Adrenal gland (tissue), 12 donors: ENCODE data around the gene FGF19. TPM values are rescaled to one million over a fixed set of nuclear protein-coding genes. Genes with fewer than 3 reads are reported as not detected.
"Not testable (repeated sequence)": the region's sequence is repeated elsewhere in the genome, so short reads cannot be mapped to it uniquely, and the experiment has no call there.

Source experiments
- DNase-seq, 7 donors: peaks; one replicate each; pipeline ENCODE4 v3.0.0-alpha.2; 2019 to 2020
- H3K27ac ChIP-seq, 5 donors: fragments of 200-600 bp; sonication (generic) in 4 of 5; 1 replicate in 3 of 5; 2 replicates in 2 of 5; pipeline versions ENCODE4 v1.5.1 to v1.8.0; 2016 to 2020; ENCODE audit warnings: mild to moderate bottlenecking in 1 of 5
- H3K27me3 ChIP-seq: fragments of 200-600 bp; 2 replicates; pipeline ENCODE4 v1.8.0; 2021
- H3K36me3 ChIP-seq, 2 donors: fragments of 200-600 bp; replicated peaks in 1 of 2; 1 replicate in 1 of 2; 2 replicates in 1 of 2; pipeline versions ENCODE4 v1.5.1 to v1.8.0; 2018 to 2022
- H3K4me1 ChIP-seq, 2 donors: fragments of 200-600 bp; replicated peaks in 1 of 2; 1 replicate in 1 of 2; 2 replicates in 1 of 2; pipeline versions ENCODE4 v1.5.1 to v1.8.0; 2018 to 2021
- H3K4me3 ChIP-seq, 4 donors: fragments of 200-600 bp; sonication (generic) in 3 of 4; one replicate each; pipeline ENCODE4 v1.5.1; 2016 to 2018
- H3K9me3 ChIP-seq, 3 donors: fragments of 200-600 bp; sonication (generic) in 1 of 3; replicated peaks in 1 of 3; 1 replicate in 2 of 3; 2 replicates in 1 of 3; pipeline versions ENCODE4 v1.5.1 to v1.8.0; 2016 to 2021
- POLR2A ChIP-seq, 2 donors: fragments of 450-650 bp; IDR thresholded peaks; one replicate each; pipeline ENCODE4 v1.6.1; 2017; ENCODE audit warnings: antibody characterized with exemption in 2 of 2, mild to moderate bottlenecking in 2 of 2, moderate library complexity in 1 of 2
- WGBS, 4 donors: extraction: QIAGEN DNeasy Blood & Tissue Kit in 2 of 4; methylation state at CpG; one replicate each; pipeline versions ENCODE4 v1.1.5 to v1.1.7; 2013 to 2017; 5-methylcytosine and 5-hydroxymethylcytosine counted together
- intact Hi-C, 2 donors: fragments of 100-400 bp; cut with DNase I; formaldehyde crosslinking; loops; one replicate each; pipeline versions ENCODE4 v1.14.1 to v1.15.0; 2022 to 2023
- polyA plus RNA-seq, 3 donors: library from polyadenylated mRNA; stranded (reverse); fragments of 200-250 nt in 2 of 3; fragments of 350-450 nt in 1 of 3; fragmentation: Illumina TruSeq in 1 of 3; extraction: RNeasy Lipid Tissue Mini Kit (QIAGEN cat#74804) in 1 of 3; gene quantifications; one replicate each; pipeline ENCODE4 v1.2.3, GENCODE V29; 2013 to 2014
- total RNA-seq, 9 donors: library from RNA; depleted of rRNA in 4 of 9; stranded (reverse); fragments of >200 nt in 4 of 9; fragments of 120-200 nt in 1 of 9; fragmentation: NEBNext Ultra II Directional in 1 of 9; extraction: Animal tissue kit (Norgen Biotek cat#: 25700) in 1 of 9; gene quantifications; one replicate each; pipeline versions ENCODE4 v1.1.0 to v1.2.4, GENCODE V29; 2013 to 2023
- TF ChIP-seq, protein P1 (sequence below), 6 experiments: fragments of 450-650 bp in 4 of 6; fragments of 200-600 bp in 2 of 6; sonication (generic) in 1 of 6; IDR thresholded peaks; 1 replicate in 5 of 6; 2 replicates in 1 of 6; pipeline versions ENCODE4 v1.5.1 to v1.8.0; 2016 to 2021; ENCODE audit warnings: antibody characterized with exemption in 6 of 6, mild to moderate bottlenecking in 2 of 6, moderate library complexity in 1 of 6
- donor health status: healthy with polysubstance abuse.
- donor health status: Bipolar disorder and iron deficiency.
- donor health status: DM: yes; HTN: yes; CAD: no.
- donor health status: DM: no; HTN: no; CAD: no.
- donor health status: DM: no; HTN: no; CAD: no.
- donor health status: DM: yes; HTN: yes; CAD: no.

FGF19 gene
- total and polyA plus RNA-seq, 12 donors: not detected

DNA sequence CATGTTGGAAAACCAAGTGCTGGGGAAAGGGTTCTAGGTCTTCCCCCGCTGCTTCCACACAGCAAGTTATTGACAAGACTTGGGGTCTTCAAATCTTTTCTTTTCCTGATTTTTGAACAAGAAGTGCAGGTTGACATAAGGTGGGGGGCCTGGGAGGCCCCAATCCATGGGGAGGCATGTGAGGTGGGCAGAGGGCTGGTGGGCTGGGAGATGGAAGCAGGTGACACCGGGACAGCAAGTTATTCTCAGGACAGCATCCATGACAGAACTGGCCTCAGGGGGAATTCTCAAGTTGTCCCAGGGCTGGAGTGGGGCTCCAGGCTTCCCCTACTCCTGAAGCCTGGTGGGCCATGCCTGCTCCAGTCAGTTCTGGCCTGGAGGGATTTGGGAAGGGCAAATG, 5.5 kb downstream of the FGF19 start:
- DNase-seq: no peak
- intact Hi-C loops: no loop called here
- peaks cover 35% of the 10 kb centered on the region for H3K27me3 ChIP-seq

DNA sequence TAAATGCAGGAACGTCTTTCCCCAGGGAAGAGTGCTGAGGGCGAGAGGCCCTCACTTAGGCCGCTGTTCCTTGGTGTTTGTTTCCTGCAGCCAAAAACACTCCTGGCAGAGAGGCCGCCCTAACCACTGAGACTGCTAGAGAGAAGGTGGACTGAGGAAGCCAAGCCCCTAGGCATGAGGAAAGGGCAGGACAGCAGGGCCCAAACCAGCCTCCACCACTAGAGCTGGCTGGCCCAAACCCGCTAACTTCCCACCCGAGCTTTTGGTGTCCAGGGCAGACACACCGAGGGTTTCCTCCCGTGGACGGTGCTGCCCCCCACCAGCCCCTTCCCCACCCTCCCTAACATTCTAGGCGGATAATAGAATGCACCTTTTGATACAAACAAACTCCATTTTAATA, 6.0 kb downstream of the FGF19 start:
- no peaks in the 10 kb centered on the region for H3K36me3 ChIP-seq
- no peak overlapping the region for H3K27ac ChIP-seq
- no peak overlapping the region for H3K4me3 ChIP-seq
- H3K27me3 ChIP-seq: peaks cover 30% of the 10 kb centered on the region
- peaks cover 0 to 5% of the 10 kb centered on the region in 2 donors for H3K4me1 ChIP-seq
- intact Hi-C loops: no loop called here
- H3K9me3 ChIP-seq: no peaks in the 10 kb centered on the region
- no peak for DNase-seq
- TF ChIP-seq POLR2A (IDR thresholded peaks at IDR 0.05): no peak
- TF ChIP-seq, protein P1, sequence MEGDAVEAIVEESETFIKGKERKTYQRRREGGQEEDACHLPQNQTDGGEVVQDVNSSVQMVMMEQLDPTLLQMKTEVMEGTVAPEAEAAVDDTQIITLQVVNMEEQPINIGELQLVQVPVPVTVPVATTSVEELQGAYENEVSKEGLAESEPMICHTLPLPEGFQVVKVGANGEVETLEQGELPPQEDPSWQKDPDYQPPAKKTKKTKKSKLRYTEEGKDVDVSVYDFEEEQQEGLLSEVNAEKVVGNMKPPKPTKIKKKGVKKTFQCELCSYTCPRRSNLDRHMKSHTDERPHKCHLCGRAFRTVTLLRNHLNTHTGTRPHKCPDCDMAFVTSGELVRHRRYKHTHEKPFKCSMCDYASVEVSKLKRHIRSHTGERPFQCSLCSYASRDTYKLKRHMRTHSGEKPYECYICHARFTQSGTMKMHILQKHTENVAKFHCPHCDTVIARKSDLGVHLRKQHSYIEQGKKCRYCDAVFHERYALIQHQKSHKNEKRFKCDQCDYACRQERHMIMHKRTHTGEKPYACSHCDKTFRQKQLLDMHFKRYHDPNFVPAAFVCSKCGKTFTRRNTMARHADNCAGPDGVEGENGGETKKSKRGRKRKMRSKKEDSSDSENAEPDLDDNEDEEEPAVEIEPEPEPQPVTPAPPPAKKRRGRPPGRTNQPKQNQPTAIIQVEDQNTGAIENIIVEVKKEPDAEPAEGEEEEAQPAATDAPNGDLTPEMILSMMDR (IDR thresholded peaks at IDR 0.05): no peak
- 75 to 88% (median 84%) methylated on average over 10 of the region's 10 CpGs for WGBS, 4 donors

More for the DNA sequence above, 5.5 kb downstream of the FGF19 start:
- Histone ChIP-seq H3K27ac (no peak overlapping the region), H3K4me3 (no peak overlapping the region), H3K4me1 (peaks cover 0 to 5% of the 10 kb centered on the region in 2 donors), H3K36me3 (no peaks in the 10 kb centered on the region), H3K9me3 (no peaks in the 10 kb centered on the region)
- 95 to 98% (median 96%) methylated on average over 2 of the region's 2 CpGs for WGBS, 4 donors
- TF ChIP-seq, protein P1 (IDR thresholded peaks at IDR 0.05): no peak
- no peak for TF ChIP-seq POLR2A (IDR thresholded peaks at IDR 0.05)

DNA sequence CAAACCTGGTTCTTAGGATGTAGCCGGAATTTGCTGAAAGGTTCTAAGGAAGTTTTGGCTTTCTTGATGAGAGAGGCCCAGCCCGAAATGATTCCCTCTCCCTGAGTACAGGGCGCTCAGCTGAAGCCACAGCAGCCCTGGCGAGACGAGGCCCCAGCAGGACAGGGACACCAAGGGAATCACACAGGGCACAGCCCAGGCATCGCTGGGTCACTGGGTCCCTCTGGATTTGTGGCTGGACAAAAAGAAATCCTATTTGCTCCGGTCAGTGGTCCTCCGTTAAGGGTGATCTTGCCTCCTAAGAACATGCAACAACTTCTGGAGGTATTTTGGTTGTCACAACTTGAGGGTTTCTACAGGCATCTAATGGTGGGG, 6.4 kb downstream of the FGF19 start:
- peaks cover 26% of the 10 kb centered on the region for H3K27me3 ChIP-seq

DNA sequence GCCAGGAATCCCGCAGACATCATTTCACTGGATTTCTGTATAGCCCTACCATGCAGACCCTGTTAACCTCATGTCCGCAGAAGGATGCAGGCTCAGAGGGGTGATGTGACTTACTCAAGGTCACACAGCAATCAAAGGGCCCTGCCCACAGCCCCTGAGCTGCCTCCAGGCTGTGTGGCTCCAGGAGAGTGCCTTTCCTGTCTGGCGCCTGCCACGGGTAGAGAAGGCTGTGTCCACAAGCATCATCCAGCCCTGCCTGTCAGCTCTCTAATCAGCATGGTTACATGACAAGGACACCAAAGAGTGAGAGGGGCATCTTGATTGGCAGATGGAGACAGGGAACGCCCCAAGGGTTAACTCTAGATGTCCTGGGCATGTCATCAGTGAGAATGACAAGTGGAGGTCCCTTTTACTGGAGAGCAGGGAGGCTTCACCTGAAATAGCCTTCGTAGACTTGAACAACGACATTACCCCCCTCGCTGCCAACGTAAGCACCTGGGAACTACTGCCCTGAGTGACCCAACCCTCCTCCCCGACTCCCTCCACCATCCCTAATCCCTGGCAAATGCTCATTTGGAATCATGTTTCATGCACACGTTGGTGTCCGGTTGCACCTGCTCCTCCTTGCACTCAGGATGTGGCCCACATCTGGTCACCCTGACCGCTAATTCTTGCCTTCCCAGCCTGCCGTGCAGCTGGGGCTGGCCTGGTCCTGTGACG, 6.9 kb downstream of the FGF19 start:
- 64 to 86% (median 70%) methylated on average over 9 to 15 of the region's 15 CpGs for WGBS, 4 donors
- Histone ChIP-seq H3K9me3 (no peaks in the 10 kb centered on the region), H3K4me1 (peaks cover 0 to 5% of the 10 kb centered on the region in 2 donors), H3K27me3 (peaks cover 21% of the 10 kb centered on the region), H3K36me3 (no peaks in the 10 kb centered on the region), H3K4me3 (no peak overlapping the region), H3K27ac (no peak overlapping the region)
- no peak for TF ChIP-seq POLR2A (IDR thresholded peaks at IDR 0.05)
- TF ChIP-seq, protein P1 (IDR thresholded peaks at IDR 0.05): no peak
- no peak for DNase-seq
- intact Hi-C loops: no loop called here

More for the DNA sequence above, 6.4 kb downstream of the FGF19 start:
- DNase-seq: no peak
- no peaks in the 10 kb centered on the region for H3K36me3 ChIP-seq
- 70 to 95% (median 84%) methylated on average over 3 to 8 of the region's 8 CpGs for WGBS, 4 donors
- intact Hi-C loops: no loop called here
- no peaks in the 10 kb centered on the region for H3K9me3 ChIP-seq
- H3K4me1 ChIP-seq: peaks cover 0 to 5% of the 10 kb centered on the region in 2 donors
- TF ChIP-seq POLR2A (IDR thresholded peaks at IDR 0.05): no peak
- TF ChIP-seq, protein P1 (IDR thresholded peaks at IDR 0.05): no peak
- H3K4me3 ChIP-seq: no peak overlapping the region
- H3K27ac ChIP-seq: no peak overlapping the region

DNA sequence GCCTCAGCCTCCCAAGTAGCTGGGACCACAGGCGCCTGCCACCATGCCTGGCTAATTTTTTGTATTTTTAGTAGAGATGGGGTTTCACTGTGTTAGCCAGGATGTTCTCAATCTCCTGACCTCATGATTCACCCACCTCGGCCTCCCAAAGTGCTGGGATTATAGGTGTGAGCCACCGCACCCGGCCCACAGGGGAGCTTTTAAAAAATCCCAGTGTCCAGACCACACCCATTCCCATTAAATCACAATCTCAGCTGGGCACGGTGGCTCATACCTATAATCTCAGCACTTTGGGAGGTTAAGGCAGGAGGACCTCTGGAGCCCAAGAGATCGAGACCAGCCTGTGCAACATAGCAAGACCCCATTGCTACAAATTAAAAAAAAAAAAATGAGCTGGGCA, 7.8 kb downstream of the FGF19 start:
- H3K27ac ChIP-seq, H3K4me1 ChIP-seq, intact Hi-C loops, H3K4me3 ChIP-seq, DNase-seq, H3K9me3 ChIP-seq, H3K36me3 ChIP-seq: not testable (repeated sequence)
- 77 to 85% (median 83%) methylated on average over 6 of the region's 6 CpGs for WGBS, 4 donors
- H3K27me3 ChIP-seq: peaks cover 12% of the 10 kb centered on the region
